NCI-H82 (cell line): ENCODE measurements around the gene FAM83D.
A peak's percentile ranks its signal among the peaks of the same experiment; 100 is the strongest.
"Not testable (repeated sequence)": the region's sequence is repeated elsewhere in the genome, so short reads cannot be mapped to it uniquely, and the experiment has no call there.

Source experiments
- DNase-seq: peaks from one replicate; lab custom pipeline; 2025; lab: John Stamatoyannopoulos, UW

Gene FAM83D

GRCh38 chr20:38935967-38936407 is 9.8 kb downstream of the FAM83D start:
- DNase-seq, result no peak

GRCh38 chr20:38937000-38937399 is 10.8 kb downstream of the FAM83D start:
- DNase-seq, result no peak

- no peak for DNase-seq
Measured at GRCh38 chr20:38937978-38938473, 11.8 kb downstream of the FAM83D start.

GRCh38 chr20:38939686-38940085 is 13.5 kb downstream of the FAM83D start:
- no peak for DNase-seq

DNA sequence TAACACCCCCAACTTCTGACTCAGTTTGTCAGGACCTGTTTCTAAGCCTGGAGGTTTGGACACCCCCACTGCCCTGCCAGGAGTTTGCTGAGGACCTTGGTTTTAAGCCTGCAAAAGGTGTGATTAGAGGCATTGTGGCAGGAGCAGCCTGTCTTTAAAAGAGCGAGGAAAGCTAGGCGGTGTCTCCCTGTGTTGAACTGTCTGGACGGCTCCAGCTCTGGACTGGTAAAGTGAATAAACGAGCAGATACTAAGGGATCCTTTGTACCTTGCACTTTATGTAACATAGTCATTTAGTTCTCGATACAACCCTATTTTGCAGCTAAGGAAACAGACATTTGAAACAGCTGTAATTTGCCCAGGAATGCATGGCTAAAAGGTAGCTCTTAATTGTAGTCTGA is 14.4 kb downstream of the FAM83D start:
- DNase-seq, result no peak

- DNase-seq, result no peak
Measured at GRCh38 chr20:38941726-38942389, 15.6 kb downstream of the FAM83D start.

- no peak for DNase-seq
Measured at GRCh38 chr20:38945012-38945411, 18.8 kb downstream of the FAM83D start.

DNA sequence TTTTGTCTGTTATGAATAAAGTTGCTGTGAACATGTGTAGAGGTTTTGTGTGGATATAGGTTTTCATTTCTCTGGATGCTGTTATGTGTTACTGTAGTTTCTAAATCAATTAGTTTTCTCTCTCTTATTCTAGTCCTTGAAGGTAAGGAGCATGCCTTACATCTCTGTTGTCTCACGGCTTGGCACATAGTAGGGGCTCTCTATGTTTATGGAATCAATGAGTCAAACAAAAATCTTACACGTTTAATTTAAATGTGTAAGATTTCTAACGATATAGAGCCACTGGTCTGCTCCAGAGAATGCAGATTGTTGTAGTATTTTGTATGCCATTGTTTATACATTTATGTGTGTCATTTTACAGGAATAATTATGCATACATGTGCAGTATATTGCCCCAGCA is 20.6 kb downstream of the FAM83D start:
- DNase-seq, result no peak

DNA sequence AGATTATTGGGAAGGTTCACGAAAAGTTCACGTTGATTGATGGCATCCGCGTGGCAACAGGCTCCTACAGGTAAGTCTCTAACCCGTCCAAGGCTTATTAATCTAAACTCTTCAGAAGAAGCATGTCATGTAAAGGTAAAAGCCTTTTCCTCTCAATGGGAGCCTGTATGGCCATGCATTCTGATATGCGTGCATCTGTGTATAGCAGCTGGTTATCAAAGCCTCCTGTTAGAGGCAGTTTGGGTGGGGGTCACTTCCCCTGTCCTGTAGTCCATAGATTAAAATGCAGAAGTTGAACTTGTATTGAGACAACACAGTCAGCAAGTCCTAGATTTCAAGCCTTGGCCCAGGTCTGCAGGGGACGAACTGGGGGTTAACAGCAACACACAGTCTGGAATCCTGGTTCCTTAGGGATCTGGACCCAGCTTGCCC is 21.7 kb downstream of the FAM83D start:
- DNase-seq, result no peak

GRCh38 chr20:38950254-38950653 is 24.0 kb downstream of the FAM83D start:
- DNase-seq, result no peak

DNA sequence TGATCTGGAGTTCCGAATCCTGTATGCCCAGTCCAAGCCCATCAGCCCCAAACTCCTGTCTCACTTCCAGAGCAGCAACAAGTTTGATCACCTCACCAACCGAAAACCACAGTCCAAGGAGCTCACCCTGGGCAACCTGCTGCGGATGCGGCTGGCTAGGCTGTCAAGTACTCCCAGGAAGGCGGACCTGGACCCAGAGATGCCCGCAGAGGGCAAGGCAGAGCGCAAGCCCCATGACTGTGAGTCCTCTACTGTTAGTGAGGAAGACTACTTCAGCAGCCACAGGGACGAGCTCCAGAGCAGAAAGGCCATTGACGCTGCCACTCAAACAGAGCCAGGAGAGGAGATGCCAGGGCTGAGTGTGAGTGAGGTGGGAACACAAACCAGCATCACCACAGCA is 25.4 kb downstream of the FAM83D start:
- DNase-seq, result no peak

- DNase-seq, result no peak
Measured at GRCh38 chr20:38952153-38952552, 25.9 kb downstream of the FAM83D start.

DNA sequence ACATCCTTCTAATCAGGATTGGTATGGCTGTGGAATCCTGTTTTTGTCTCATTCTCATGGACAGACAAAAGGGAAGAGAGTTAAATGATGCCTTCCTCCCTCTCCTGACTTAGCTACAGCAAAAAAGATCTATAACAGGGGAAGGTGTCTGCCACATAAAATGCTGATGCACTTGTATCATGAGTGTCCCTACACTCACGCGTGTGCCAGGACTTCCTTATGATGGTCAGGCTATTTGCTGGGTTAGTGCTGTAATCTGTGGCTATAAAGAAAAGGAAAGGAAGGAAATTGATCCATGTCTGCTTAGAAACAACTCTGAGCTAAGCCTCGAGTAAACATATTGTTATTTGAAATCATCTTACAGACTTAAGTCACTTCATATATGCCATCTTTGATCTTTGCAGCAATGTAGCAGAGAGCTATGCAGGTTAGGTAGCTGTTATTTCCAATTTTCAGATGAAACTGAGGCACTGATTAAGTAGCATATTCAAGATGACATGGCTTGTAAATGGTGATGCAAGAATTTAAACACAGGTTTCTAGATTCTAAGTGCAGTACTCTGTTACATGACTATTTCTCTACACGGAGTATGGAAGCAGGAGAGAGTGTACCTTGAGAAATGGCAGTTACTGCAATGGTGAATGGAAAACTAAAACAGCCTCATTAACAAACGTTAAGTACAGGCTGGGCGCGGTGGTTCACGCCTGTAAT is 27.6 kb downstream of the FAM83D start:
- no peak for DNase-seq

- DNase-seq, result peak; percentile 55
Measured at GRCh38 chr20:38957235-38957876, 31.1 kb downstream of the FAM83D start.

DNA sequence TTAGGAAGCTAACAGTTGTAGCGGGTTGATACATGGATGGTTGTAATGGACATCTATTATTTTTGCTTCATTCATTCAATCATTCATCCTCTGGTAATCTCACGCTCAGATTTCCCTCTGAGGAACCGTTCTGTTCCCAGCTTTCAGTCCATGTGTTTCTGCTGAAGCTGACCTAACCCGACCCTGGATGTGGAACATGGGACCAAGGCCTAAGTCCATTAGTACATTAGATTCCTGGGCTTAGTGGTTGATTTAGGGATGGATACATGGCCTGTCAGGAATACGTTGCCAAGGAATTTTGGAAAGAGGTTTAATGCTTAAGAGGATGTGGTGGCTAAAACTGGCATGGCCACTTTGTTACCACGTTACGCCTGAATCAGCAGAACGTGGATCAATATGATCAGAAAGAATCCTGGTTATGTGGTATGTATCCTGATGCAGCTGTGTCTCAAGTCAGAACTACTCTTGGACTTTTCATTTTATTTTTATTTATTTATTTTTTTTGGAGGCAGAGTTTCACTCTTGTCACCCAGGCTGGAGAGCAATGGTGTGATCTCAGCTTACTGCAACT is 31.8 kb downstream of the FAM83D start:
- DNase-seq, result peak; percentile 84

- not testable (repeated sequence) for DNase-seq
Measured at GRCh38 chr20:38960187-38960687, 34.0 kb downstream of the FAM83D start.

DNA sequence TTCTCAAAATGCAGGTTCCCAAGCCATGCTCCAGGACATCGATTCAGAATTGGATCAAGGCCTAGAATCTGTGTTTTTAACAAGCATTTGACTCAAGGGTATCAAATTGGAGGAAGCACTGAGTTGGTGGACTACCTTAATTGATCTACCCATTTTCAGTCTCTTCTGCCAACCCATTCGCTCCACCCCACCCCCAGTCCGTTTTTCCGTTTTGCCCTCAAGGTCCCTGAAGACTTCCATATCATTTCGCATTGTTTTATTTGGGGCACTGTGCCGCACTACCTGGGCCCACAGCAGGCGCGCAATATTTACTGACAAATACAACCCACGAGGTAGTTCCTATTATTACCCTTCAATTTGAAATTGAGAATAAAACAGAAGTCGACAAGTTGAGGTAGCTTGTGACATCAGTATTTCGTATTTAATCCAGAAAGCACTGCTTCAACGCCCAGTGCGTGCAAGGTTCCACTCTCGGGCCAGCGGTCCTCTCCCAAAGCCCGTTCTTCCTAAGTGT is 35.4 kb downstream of the FAM83D start:
- peak; percentile 55 for DNase-seq

- peak; percentile 98 for DNase-seq
Measured at GRCh38 chr20:38962044-38962927, 36.1 kb downstream of the FAM83D start, which contains the start of gene DHX35. TSS of gene DHX35 (plus strand) at chr20:38962344. CDS start at chr20:38962368, 24 bp downstream.

DNA sequence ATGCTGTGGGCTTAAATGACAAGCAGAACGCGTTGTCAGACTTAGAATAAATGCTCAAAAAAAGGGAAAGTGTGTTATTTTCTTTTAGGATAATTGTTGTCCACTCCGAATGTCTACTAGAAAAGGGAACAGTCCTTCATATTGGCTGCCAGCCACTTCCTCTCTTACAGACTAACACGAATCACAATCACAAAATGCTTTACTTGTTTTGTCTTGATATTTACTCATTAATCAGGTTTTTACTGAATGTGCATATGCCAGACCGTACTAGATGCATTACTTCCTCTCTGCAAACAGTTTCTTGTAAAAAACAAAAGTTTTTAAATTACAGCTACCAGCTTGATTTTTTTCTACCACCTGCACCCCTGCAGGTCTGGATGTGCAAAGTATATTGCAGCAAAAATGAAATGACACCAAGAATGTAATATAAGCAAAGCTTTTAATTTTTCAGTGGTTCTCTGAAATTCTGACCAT is 36.7 kb downstream of the FAM83D start:
- DNase-seq, result no peak

DNA sequence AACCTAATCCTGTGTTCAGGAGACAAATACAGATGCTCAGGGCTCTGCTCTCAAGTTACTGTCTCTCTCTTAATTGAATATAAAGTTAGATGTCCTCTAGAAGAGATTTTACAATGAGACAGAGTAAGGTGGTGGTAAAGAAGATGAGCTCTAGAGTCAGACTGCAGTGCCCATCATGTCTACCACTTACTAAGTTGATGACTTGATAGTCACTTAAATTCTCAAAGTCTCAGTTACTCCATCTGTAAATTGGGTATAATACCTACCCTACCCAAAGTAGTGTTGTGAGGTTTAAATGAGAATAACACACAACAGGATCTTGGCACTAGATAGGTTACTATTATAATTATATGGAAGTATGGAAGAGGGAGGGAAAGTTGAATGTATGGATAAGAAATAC is 37.5 kb downstream of the FAM83D start:
- no peak for DNase-seq

DNA sequence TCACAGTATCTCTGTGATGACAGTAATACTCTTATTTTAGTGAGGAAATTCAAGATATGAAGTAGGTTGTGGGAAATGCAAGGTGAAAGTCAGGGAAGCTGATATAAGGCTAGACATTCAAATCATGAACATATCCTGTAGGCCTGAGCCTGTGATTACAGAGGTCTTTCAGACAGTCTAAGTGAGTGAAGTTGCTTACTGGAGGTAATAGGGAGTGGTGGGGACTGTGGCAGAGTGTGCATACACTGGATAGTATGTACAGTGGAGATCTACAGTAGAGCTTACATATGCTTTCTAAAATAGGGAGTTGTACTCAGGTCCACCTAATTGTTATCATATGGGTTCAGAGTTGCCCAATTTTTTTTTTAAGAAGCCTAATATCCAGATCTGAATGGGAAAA is 39.0 kb downstream of the FAM83D start:
- no peak for DNase-seq
